Urinary bladder (tissue), 4 donors: ENCODE data around the gene ATXN3L. TPM values are rescaled to one million over a fixed set of nuclear protein-coding genes. Genes with fewer than 3 reads are reported as not detected.

ENCODE experiments used
- DNase-seq: peaks from one replicate; pipeline ENCODE4 v3.0.0-alpha.2; 2015; ENCODE audit errors: extremely low spot score
- H3K27ac ChIP-seq: one replicate; pipeline ENCODE4 v1.5.1; 2013; ENCODE audit warnings: low read depth, mild to moderate bottlenecking, moderate library complexity
- H3K36me3 ChIP-seq: one replicate; pipeline ENCODE4 v1.6.1; 2013; ENCODE audit warnings: mild to moderate bottlenecking, moderate library complexity; ENCODE audit not compliant: insufficient read depth
- H3K4me1 ChIP-seq: one replicate; pipeline ENCODE4 v1.6.1; 2013; ENCODE audit warnings: mild to moderate bottlenecking, moderate library complexity; ENCODE audit not compliant: insufficient read depth
- H3K4me3 ChIP-seq: one replicate; pipeline ENCODE4 v1.5.1; 2013; ENCODE audit warnings: low read depth, low read length
- WGBS: extraction: QIAGEN DNeasy Blood & Tissue Kit; methylation state at CpG from one replicate; pipeline ENCODE4 v1.1.7; 2013; 5-methylcytosine and 5-hydroxymethylcytosine counted together
- polyA plus RNA-seq: library from polyadenylated mRNA; stranded (reverse); fragments of 200-250 nt; gene quantifications from one replicate; pipeline ENCODE4 v1.2.3, GENCODE V29; 2013
- total RNA-seq: library from RNA; depleted of rRNA; stranded (reverse); fragments of >200 nt; gene quantifications from one replicate; pipeline ENCODE4 v1.2.3, GENCODE V29; 2014
- donor health status: healthy with polysubstance abuse.
- donor health status: healthy.

The ATXN3L gene
- total and polyA plus RNA-seq, 2 donors = not detected

DNA sequence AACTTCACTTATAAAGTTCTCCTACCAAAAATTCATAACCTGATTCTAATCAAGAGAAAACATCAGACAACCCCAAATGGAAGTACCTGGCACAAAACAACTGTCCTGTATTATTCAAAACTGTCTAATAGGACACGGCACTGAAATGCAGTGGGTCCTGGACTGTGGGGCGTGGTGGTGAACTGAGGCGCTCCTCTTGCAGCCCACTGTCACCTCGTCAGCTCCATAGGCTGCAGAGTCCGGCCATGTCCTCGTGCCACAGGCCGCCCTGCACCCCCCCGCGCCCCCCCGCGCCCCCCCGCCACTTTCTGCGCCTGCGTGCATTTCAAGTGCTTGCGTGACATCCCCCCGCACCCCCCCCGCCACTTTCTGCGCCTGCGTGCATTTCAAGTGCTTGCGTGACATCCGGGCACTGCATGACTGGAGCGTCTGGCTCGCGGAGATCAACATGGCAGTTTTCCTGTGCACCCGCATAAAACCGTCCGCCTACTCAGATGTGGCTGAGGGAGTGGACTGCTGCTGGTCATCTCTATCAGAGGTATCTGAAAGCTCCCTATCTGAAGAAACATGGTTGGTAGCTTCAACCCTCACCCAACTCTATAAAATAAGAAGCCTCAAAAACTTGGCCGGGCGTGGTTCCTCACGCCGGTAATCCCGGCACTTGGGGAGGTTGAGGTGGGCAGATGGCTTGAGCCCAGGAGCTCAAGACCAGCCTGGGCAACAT, 28.8 kb downstream of the ATXN3L start:
- H3K4me3 ChIP-seq = no peak overlapping the region
- H3K27ac ChIP-seq = no peak overlapping the region
- H3K36me3 ChIP-seq = no peaks in the 10 kb centered on the region
- H3K4me1 ChIP-seq = no peaks in the 10 kb centered on the region
- no peak for DNase-seq
- 97% methylated on average over 32 of the region's 32 CpGs for WGBS

DNA sequence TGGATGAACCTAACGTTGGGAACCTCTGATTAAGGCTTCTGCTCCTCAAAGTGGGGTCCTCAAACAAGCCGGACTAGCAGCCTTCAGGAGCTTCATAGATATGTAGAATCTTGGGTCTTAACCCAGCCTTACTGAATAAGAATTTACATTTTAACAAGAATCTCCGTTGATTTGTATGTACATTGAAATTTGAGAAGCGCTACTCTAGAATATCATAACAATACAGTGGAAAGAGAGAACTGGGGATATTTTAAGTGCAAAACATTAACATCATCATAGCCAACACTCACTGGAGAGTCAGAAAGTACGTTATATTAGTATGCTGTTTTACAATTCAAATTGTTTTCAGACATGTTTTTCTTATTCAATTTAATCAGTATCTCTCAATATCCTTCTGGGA, 31.2 kb downstream of the ATXN3L start:
- DNase-seq = no peak
- Histone ChIP-seq H3K36me3 (no peaks in the 10 kb centered on the region), H3K4me1 (no peaks in the 10 kb centered on the region), H3K4me3 (no peak overlapping the region), H3K27ac (no peak overlapping the region)
- 91% methylated on average over 5 of the region's 5 CpGs for WGBS

GRCh38 chrX:13287816-13288215, 32.0 kb downstream of the ATXN3L start:
- 72% methylated on average over 2 of the region's 2 CpGs for WGBS
- H3K4me3 ChIP-seq = no peak overlapping the region
- no peaks in the 10 kb centered on the region for H3K4me1 ChIP-seq
- no peak overlapping the region for H3K27ac ChIP-seq
- no peaks in the 10 kb centered on the region for H3K36me3 ChIP-seq
- no peak for DNase-seq

DNA sequence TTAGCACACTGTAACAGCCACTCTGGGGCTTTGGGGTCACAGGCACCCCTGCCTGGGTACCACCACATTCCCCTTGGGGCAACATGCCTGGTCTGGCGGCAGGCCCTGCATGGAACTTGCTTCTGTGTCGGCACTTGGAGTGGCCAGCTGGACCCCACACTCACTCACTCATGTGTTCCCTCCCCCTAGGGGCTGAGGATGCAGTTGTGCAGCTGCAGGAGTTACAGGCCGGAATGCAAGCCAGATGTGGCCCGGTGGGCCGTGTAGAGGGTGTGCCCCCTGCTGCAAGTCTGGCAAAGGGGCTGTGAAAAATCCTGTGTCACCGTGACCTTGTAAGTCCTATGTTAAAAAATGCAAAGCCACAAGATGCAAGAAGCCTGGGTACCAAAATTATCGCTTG, 34.2 kb downstream of the ATXN3L start:
- 90% methylated on average over 7 of the region's 7 CpGs for WGBS
- no peak for DNase-seq
- Histone ChIP-seq H3K36me3 (no peaks in the 10 kb centered on the region), H3K27ac (no peak overlapping the region), H3K4me1 (no peaks in the 10 kb centered on the region), H3K4me3 (no peak overlapping the region)

- Histone ChIP-seq H3K27ac (peak overlapping the region; percentile 10), H3K4me1 (no peaks in the 10 kb centered on the region), H3K36me3 (no peaks in the 10 kb centered on the region), H3K4me3 (no peak overlapping the region)
- no peak for DNase-seq
- WGBS = 95% methylated on average over 5 of the region's 5 CpGs
Measured at GRCh38 chrX:13285229-13285628, 34.6 kb downstream of the ATXN3L start.

- no peak for DNase-seq
- 76% methylated on average over 1 of the region's 1 CpG for WGBS
- Histone ChIP-seq H3K4me3 (no peak overlapping the region), H3K36me3 (no peaks in the 10 kb centered on the region), H3K27ac (no peak overlapping the region), H3K4me1 (no peaks in the 10 kb centered on the region)
Measured at GRCh38 chrX:13284570-13284969, 35.3 kb downstream of the ATXN3L start.

- Histone ChIP-seq H3K4me1 (no peaks in the 10 kb centered on the region), H3K27ac (no peak overlapping the region), H3K36me3 (no peaks in the 10 kb centered on the region), H3K4me3 (no peak overlapping the region)
- WGBS = 83% methylated on average over 1 of the region's 1 CpG
- no peak for DNase-seq
Measured at GRCh38 chrX:13283950-13284546, 35.8 kb downstream of the ATXN3L start.

DNA sequence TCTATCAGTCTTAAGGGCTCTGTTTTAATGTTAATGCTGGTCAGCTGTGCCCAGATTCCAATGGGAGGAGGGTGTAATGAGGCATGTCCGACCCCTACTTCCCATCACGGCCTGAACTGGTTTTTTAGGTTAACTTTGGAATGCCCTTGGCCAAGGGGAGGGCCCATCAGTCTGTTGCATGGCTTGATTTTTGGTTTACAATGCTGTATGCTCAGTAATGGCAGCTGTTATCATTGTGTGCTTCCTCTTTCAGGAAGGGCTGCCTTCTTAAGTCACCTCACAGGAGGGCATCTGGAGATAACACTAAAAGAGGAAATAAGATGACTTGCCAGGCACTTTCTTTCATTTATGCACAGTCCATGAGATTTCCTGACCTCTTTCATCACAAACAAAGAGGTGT, 36.3 kb downstream of the ATXN3L start:
- DNase-seq = no peak
- WGBS = 80% methylated on average over 2 of the region's 2 CpGs
- no peak overlapping the region for H3K27ac ChIP-seq
- H3K4me3 ChIP-seq = no peak overlapping the region
- no peaks in the 10 kb centered on the region for H3K4me1 ChIP-seq
- H3K36me3 ChIP-seq = no peaks in the 10 kb centered on the region

DNA sequence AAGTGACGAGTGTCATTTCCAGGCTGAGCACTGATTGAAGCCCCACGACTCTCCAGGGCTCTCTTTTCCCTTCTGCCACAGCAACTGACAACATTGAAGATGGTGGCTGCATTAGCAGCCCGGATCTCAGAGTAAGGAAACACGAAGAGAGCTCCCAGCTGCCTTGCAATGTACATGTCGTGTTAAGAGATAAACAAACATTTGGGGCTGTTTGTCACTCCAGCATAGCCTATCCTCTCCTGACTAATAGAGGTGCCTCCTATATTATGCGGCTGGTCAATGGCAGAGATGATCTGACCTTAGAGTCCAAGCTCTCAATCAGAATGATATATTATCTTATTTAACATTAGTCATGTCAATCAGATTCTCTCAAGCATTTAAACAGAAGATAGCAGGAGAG, 38.6 kb downstream of the ATXN3L start:
- H3K27ac ChIP-seq = no peak overlapping the region
- no peaks in the 10 kb centered on the region for H3K4me1 ChIP-seq
- DNase-seq = no peak
- WGBS = 98% methylated on average over 6 of the region's 6 CpGs
- no peak overlapping the region for H3K4me3 ChIP-seq
- H3K36me3 ChIP-seq = no peaks in the 10 kb centered on the region

GRCh38 chrX:13279279-13280018, 40.4 kb downstream of the ATXN3L start:
- no peak for DNase-seq
- no peak overlapping the region for H3K4me3 ChIP-seq
- no peak overlapping the region for H3K27ac ChIP-seq
- H3K4me1 ChIP-seq = no peaks in the 10 kb centered on the region
- WGBS = 79% methylated on average over 9 of the region's 9 CpGs
- H3K36me3 ChIP-seq = no peaks in the 10 kb centered on the region

GRCh38 chrX:13277539-13277938, 42.3 kb downstream of the ATXN3L start:
- Histone ChIP-seq H3K36me3 (no peaks in the 10 kb centered on the region), H3K4me1 (no peaks in the 10 kb centered on the region), H3K4me3 (no peak overlapping the region), H3K27ac (no peak overlapping the region)
- WGBS = 50% methylated on average over 3 of the region's 3 CpGs
- no peak for DNase-seq

DNA sequence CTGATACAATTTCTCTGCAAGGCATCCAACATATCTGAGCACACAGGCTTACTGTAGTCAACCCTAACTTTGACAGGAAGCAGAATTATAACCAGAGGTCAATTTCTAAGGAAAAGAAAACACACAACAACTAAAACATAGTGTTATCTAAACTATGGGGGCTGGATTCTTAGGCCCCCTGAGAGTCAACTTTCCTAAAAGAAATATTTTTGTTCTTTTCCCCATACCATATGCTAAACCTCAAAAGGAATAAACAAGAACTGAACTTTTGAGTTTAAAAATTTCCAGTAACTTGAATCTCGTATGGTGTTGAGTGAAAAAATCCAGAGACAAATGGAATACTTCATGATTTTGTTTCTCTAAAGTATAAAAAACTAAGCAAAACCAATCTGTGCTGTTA, 42.9 kb downstream of the ATXN3L start:
- WGBS = 47% methylated on average over 1 of the region's 1 CpG
- Histone ChIP-seq H3K4me1 (no peaks in the 10 kb centered on the region), H3K36me3 (no peaks in the 10 kb centered on the region), H3K27ac (no peak overlapping the region), H3K4me3 (no peak overlapping the region)
- DNase-seq = no peak

- no peaks in the 10 kb centered on the region for H3K4me1 ChIP-seq
- no peak overlapping the region for H3K27ac ChIP-seq
- 100% methylated on average over 1 of the region's 1 CpG for WGBS
- H3K4me3 ChIP-seq = no peak overlapping the region
- no peaks in the 10 kb centered on the region for H3K36me3 ChIP-seq
- DNase-seq = no peak
Measured at GRCh38 chrX:13275031-13275430, 44.8 kb downstream of the ATXN3L start.

- DNase-seq = no peak
- H3K4me1 ChIP-seq = no peaks in the 10 kb centered on the region
- over 99% methylated on average over 3 of the region's 3 CpGs for WGBS
Measured at GRCh38 chrX:13272426-13272825, 47.4 kb downstream of the ATXN3L start.

More at GRCh38 chrX:13272426-13272825, 47.4 kb downstream of the ATXN3L start:
- Histone ChIP-seq H3K27ac (no peak overlapping the region), H3K4me3 (no peak overlapping the region), H3K36me3 (no peaks in the 10 kb centered on the region)
